ENCODE measurements around the gene MORN1. TPM values are rescaled to one million over a fixed set of nuclear protein-coding genes. Genes with fewer than 3 reads are reported as not detected.

Gene MORN1
- total RNA-seq, 4 donors from 2014 or later, result 5.7 to 9.7 (median 7.1) TPM

- TF ChIP-seq POLR2A (IDR thresholded peaks at IDR 0.05), result no peak
- TF ChIP-seq CTCF (IDR thresholded peaks at IDR 0.05), result no peak
- DNase-seq (ENCODE audit: low spot score in 2 of 2), result no peak
- intact Hi-C loops (cut with DNase I; ENCODE audit: low total_unique reads), result no loop called here
- 79 to 82% methylated on average over 16 of the region's 16 CpGs for WGBS, 2 donors
- H3K4me3 ChIP-seq (ENCODE audit: low read depth, poor library complexity, severe bottlenecking), result no peak overlapping the region
Measured at GRCh38 chr1:2418791-2419320, 27.5 kb upstream of the MORN1 start.

GRCh38 chr1:2417833-2418225 is 26.5 kb upstream of the MORN1 start:
- no peak for TF ChIP-seq POLR2A (IDR thresholded peaks at IDR 0.05)
- no peak for TF ChIP-seq CTCF (IDR thresholded peaks at IDR 0.05)
- intact Hi-C loops (cut with DNase I; ENCODE audit: low total_unique reads), result no loop called here
- 72 to 83% methylated on average over 11 to 14 of the region's 14 CpGs for WGBS, 2 donors
- no peak for DNase-seq (ENCODE audit: low spot score in 2 of 2)
- no peak overlapping the region for H3K4me3 ChIP-seq (ENCODE audit: low read depth, poor library complexity, severe bottlenecking)

GRCh38 chr1:2417083-2417832 is 25.9 kb upstream of the MORN1 start:
- H3K4me3 ChIP-seq (ENCODE audit: low read depth, poor library complexity, severe bottlenecking), result no peak overlapping the region
- 73 to 80% methylated on average over 13 of the region's 13 CpGs for WGBS, 2 donors
- no peak for DNase-seq (ENCODE audit: low spot score in 2 of 2)
- intact Hi-C loops (cut with DNase I; ENCODE audit: low total_unique reads), result no loop called here
- no peak for TF ChIP-seq POLR2A (IDR thresholded peaks at IDR 0.05)
- TF ChIP-seq CTCF (IDR thresholded peaks at IDR 0.05), result no peak

- intact Hi-C loops (cut with DNase I; ENCODE audit: low total_unique reads), result no loop called here
- WGBS, 2 donors, result 19 to 25% methylated on average over 8 to 12 of the region's 12 CpGs
- DNase-seq (ENCODE audit: low spot score in 2 of 2), result no peak
- H3K4me3 ChIP-seq (ENCODE audit: low read depth, poor library complexity, severe bottlenecking), result no peak overlapping the region
- TF ChIP-seq CTCF (IDR thresholded peaks at IDR 0.05) (no peak), POLR2A (IDR thresholded peaks at IDR 0.05) (no peak)
Measured at GRCh38 chr1:2416403-2416802, 25.0 kb upstream of the MORN1 start.

GRCh38 chr1:2415801-2416208 is 24.5 kb upstream of the MORN1 start:
- DNase-seq (ENCODE audit: low spot score in 2 of 2), result no peak
- TF ChIP-seq POLR2A (IDR thresholded peaks at IDR 0.05) (no peak), CTCF (IDR thresholded peaks at IDR 0.05) (no peak)
- intact Hi-C loops (cut with DNase I; ENCODE audit: low total_unique reads), result no loop called here
- WGBS, 2 donors, result 34 to 39% methylated on average over 9 to 16 of the region's 19 CpGs
- no peak overlapping the region for H3K4me3 ChIP-seq (ENCODE audit: low read depth, poor library complexity, severe bottlenecking)
